A549 treated with DMSO at 1 μM for 4 hours (cell line): ENCODE measurements around the gene NUDT14. TPM values are rescaled to one million over a fixed set of nuclear protein-coding genes. Genes with fewer than 3 reads are reported as not detected.

ENCODE experiments used
- total RNA-seq: library from RNA; stranded (reverse); fragments of 200-300 nt; extraction: Qiagen RNA extraction; gene quantifications from 5 replicates; pipeline ENCODE4 v1.2.3, GENCODE V29; 2022; ENCODE audit warnings: low read depth

Gene NUDT14
- 19.8 to 46.4 TPM (median 36.6 TPM) in 5 replicates for total RNA-seq

GRCh38 chr14:105180592-105181548, at the start of gene NUDT14:
TSS of gene NUDT14 (minus strand) at chr14:105181312. CDS start at chr14:105181209, 103 bp downstream.

DNA sequence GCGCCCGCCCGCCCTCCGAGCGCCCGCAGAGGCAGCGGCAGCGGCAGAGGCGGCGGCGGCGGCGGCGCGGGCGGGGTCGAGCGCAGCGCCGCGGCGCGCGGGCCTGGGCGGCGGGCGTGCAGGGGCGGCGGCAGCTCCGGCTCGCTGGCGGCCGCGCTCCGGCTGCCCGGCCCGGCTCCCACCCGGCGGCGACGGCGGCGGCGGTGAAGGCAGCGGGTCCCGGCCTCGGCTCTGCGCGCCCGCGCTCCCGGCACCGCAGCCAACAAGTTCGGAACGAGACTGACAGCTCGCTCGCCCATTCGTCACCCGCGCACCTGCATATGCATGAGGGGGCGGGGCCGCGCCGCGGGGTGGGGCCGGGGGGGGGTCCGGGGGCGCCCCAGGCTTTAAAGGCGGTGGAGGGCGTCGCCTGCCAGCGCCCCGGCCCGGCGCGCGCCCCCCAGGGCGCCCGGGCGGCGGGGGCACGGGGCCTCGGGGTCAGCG, 12.6 kb downstream of the NUDT14 start, which contains the start of gene JAG2:
Gene JAG2 (minus strand): TSS at position 281 of the 483 bp plus-strand sequence. CDS start 356 bp downstream, outside the sequence.

Other genes with a start within 250 kb of the NUDT14 start
- gene AHNAK2, start 202.9 kb downstream of the NUDT14 start, total RNA-seq, result 202 to 234 TPM (median 210 TPM) in 5 replicates
- gene CLBA1, start 195.5 kb downstream of the NUDT14 start, total RNA-seq, result 15.9 to 17.7 TPM (median 16.7 TPM) in 5 replicates
- gene CDCA4, start 160.2 kb downstream of the NUDT14 start, total RNA-seq, result 52.2 to 65.7 TPM (median 53.0 TPM) in 5 replicates
- 0.41 to 0.71 TPM (median 0.67 TPM) in 5 replicates for gene GPR132, start 115.9 kb downstream of the NUDT14 start, total RNA-seq
- 16.4 to 27.3 TPM (median 21.3 TPM) in 5 replicates for gene JAG2, start 12.5 kb downstream of the NUDT14 start, total RNA-seq
- gene BTBD6, start 67.2 kb upstream of the NUDT14 start, total RNA-seq, result 30.6 to 43.7 TPM (median 39.1 TPM) in 5 replicates
- gene BRF1, start 119.7 kb upstream of the NUDT14 start, total RNA-seq, result 22.9 to 29.2 TPM (median 27.0 TPM) in 5 replicates
- gene PACS2, start 133.4 kb upstream of the NUDT14 start, total RNA-seq, result 19.4 to 30.0 TPM (median 26.9 TPM) in 5 replicates
- 0.08 to 0.41 TPM (median 0.20 TPM) in 5 replicates for gene TEX22, start 217.2 kb upstream of the NUDT14 start, total RNA-seq
- gene MTA1, start 238.5 kb upstream of the NUDT14 start, total RNA-seq, result 50.4 to 87.3 TPM (median 79.6 TPM) in 5 replicates